H1 (cell line): Measurements from ENCODE around the gene NKD2. TPM values are rescaled to one million over a fixed set of nuclear protein-coding genes. Genes with fewer than 3 reads are reported as not detected.

Source experiments
- CTCF ChIA-PET: fragments of 300-600 bp; sonication (Branson Sonifier 250); formaldehyde crosslinking; loops from one replicate; lab custom pipeline; 2021; ENCODE audit not compliant: partially characterized antibody; lab: Charles Lee
- POLR2A ChIA-PET: fragments of 300-600 bp; sonication (Branson Sonifier 250); formaldehyde crosslinking; loops from one replicate; lab custom pipeline; 2021; ENCODE audit warnings: inconsistent platforms; ENCODE audit not compliant: partially characterized antibody; lab: Charles Lee
- DNase-seq, 2 experiments: peaks; one replicate each; pipeline versions ENCODE4 v3.0.0 to v3.0.0-alpha.2; 2010 to 2022; ENCODE audit warnings: low spot score in 2 of 2, low read depth in 1 of 2, mixed read lengths in 1 of 2
- FAIRE-seq: peaks from 2 replicates; lab custom pipeline; 2011; peaks lifted over from hg19 to GRCh38; lab: Jason Lieb, UNC
- H2AFZ ChIP-seq: 2 replicates; pipeline ENCODE4 v1.8.1; 2012; ENCODE audit warnings: low read length, inconsistent platforms
- H2AK5ac ChIP-seq: 2 replicates; pipeline ENCODE4 v1.6.1; 2013; ENCODE audit warnings: low read depth, low read length
- H2BK120ac ChIP-seq: replicated peaks from 2 replicates; pipeline ENCODE3; 2013; ENCODE audit warnings: low read depth, low read length, inconsistent platforms
- H2BK12ac ChIP-seq: 2 replicates; pipeline ENCODE4 v1.6.1; 2013; ENCODE audit warnings: low read depth, low read length
- H2BK15ac ChIP-seq: 2 replicates; pipeline ENCODE4 v1.6.1; 2013; ENCODE audit warnings: low read length
- H2BK20ac ChIP-seq: 2 replicates; pipeline ENCODE4 v1.6.1; 2013; ENCODE audit warnings: low read length
- H2BK5ac ChIP-seq: 2 replicates; pipeline ENCODE4 v1.6.1; 2013; ENCODE audit warnings: low read depth, low read length
- H3K14ac ChIP-seq: 2 replicates; pipeline ENCODE4 v1.6.1; 2013; ENCODE audit warnings: inconsistent platforms; ENCODE audit not compliant: insufficient read length
- H3K18ac ChIP-seq: 2 replicates; pipeline ENCODE4 v1.6.1; 2013; ENCODE audit warnings: low read length; ENCODE audit errors: extremely low read depth
- H3K23ac ChIP-seq: 2 replicates; pipeline ENCODE4 v1.6.1; 2013; ENCODE audit warnings: inconsistent platforms; ENCODE audit not compliant: insufficient read length
- H3K23me2 ChIP-seq: 2 replicates; pipeline ENCODE4 v1.6.1; 2013; ENCODE audit warnings: low read depth, low read length
- H3K27ac ChIP-seq: 2 replicates; pipeline ENCODE4 v1.6.1; 2011; ENCODE audit warnings: low read depth, low read length, inconsistent platforms
- H3K27me3 ChIP-seq, 4 experiments: replicated peaks in 1 of 4; 1 replicate in 1 of 4; 2 replicates in 3 of 4; pipeline versions ENCODE4 v1.6.1 to v1.8.1; 2011 to 2013; ENCODE audit warnings: low read length in 3 of 4, mild to moderate bottlenecking in 3 of 4, inconsistent platforms in 2 of 4, mixed read lengths in 2 of 4, moderate library complexity in 1 of 4; ENCODE audit not compliant: control insufficient read depth in 3 of 4, insufficient read depth in 3 of 4; ENCODE audit errors: extremely low read depth in 1 of 4
- H3K36me3 ChIP-seq, 4 experiments: 2 replicates each; pipeline versions ENCODE4 v1.6.1 to v1.8.1; 2011 to 2013; ENCODE audit warnings: mild to moderate bottlenecking in 4 of 4, low read length in 3 of 4, moderate library complexity in 2 of 4, control low read depth in 1 of 4, inconsistent platforms in 1 of 4; ENCODE audit not compliant: insufficient read depth in 4 of 4, control insufficient read depth in 2 of 4
- H3K4ac ChIP-seq: replicated peaks from 2 replicates; pipeline ENCODE3; 2013; ENCODE audit warnings: low read length, low read depth, mixed read lengths, inconsistent platforms; ENCODE audit not compliant: insufficient read length
- H3K4me1 ChIP-seq, 4 experiments: replicated peaks in 1 of 4; 1 replicate in 1 of 4; 2 replicates in 3 of 4; pipeline versions ENCODE4 v1.6.1 to v1.8.1; 2011 to 2013; ENCODE audit warnings: low read length in 3 of 4, inconsistent platforms in 2 of 4, mixed read lengths in 1 of 4; ENCODE audit not compliant: insufficient read depth in 4 of 4, control insufficient read depth in 3 of 4
- H3K4me2 ChIP-seq, 2 experiments: 2 replicates each; pipeline versions ENCODE4 v1.6.1 to v1.8.1; 2011 to 2013; ENCODE audit warnings: low read depth in 2 of 2, low read length in 2 of 2, control low read depth in 1 of 2, inconsistent platforms in 1 of 2, mild to moderate bottlenecking in 1 of 2; ENCODE audit not compliant: insufficient read depth in 1 of 2
- H3K4me3 ChIP-seq, 4 experiments: fragments of 200-600, 300-600 bp in 1 of 4; sonication (generic), shearing (Covaris generic), sonication (Bioruptor Twin) in 1 of 4; 2 replicates each; pipeline versions ENCODE4 v1.5.1 to v1.8.1; 2011 to 2016; ENCODE audit warnings: low read length in 4 of 4, low read depth in 3 of 4, control low read depth in 2 of 4, inconsistent platforms in 2 of 4, mild to moderate bottlenecking in 2 of 4, mixed read lengths in 1 of 4, moderate library complexity in 1 of 4; ENCODE audit not compliant: insufficient read depth in 2 of 4; ENCODE audit errors: extremely low read depth in 1 of 4
- H3K56ac ChIP-seq: replicated peaks from 2 replicates; pipeline ENCODE3; 2013; ENCODE audit warnings: low read depth, mild to moderate bottlenecking, mixed read lengths, low read length, inconsistent platforms; ENCODE audit not compliant: insufficient read length
- H3K79me1 ChIP-seq: 2 replicates; pipeline ENCODE4 v1.6.1; 2013; ENCODE audit warnings: low read depth, low read length, control low read depth
- H3K79me2 ChIP-seq, 2 experiments: 2 replicates each; pipeline versions ENCODE4 v1.6.1 to v1.8.1; 2012 to 2013; ENCODE audit warnings: low read length in 2 of 2, mild to moderate bottlenecking in 2 of 2, inconsistent platforms in 1 of 2; ENCODE audit not compliant: insufficient read depth in 2 of 2, control insufficient read depth in 1 of 2
- H3K9ac ChIP-seq, 4 experiments: replicated peaks in 1 of 4; 1 replicate in 1 of 4; 2 replicates in 3 of 4; pipeline versions ENCODE4 v1.6.1 to v1.8.1; 2011 to 2013; ENCODE audit warnings: low read depth in 3 of 4, low read length in 3 of 4, control low read depth in 2 of 4, mild to moderate bottlenecking in 2 of 4, moderate library complexity in 2 of 4, inconsistent platforms in 1 of 4; ENCODE audit errors: extremely low read depth in 1 of 4
- H3K9me3 ChIP-seq, 2 experiments: 2 replicates each; pipeline versions ENCODE4 v1.6.1 to v1.8.1; 2012 to 2013; ENCODE audit warnings: mild to moderate bottlenecking in 2 of 2, moderate library complexity in 2 of 2, control low read depth in 1 of 2, inconsistent platforms in 1 of 2, low read depth in 1 of 2, low read length in 1 of 2, mixed read lengths in 1 of 2; ENCODE audit not compliant: insufficient read depth in 2 of 2
- H4K20me1 ChIP-seq, 2 experiments: replicated peaks in 1 of 2; 2 replicates each; pipeline versions ENCODE3 to v1.8.1; 2011 to 2013; ENCODE audit warnings: inconsistent platforms in 2 of 2, low read length in 2 of 2, mild to moderate bottlenecking in 1 of 2; ENCODE audit not compliant: insufficient read depth in 2 of 2, control insufficient read depth in 1 of 2
- H4K5ac ChIP-seq: 2 replicates; pipeline ENCODE4 v1.6.1; 2013; ENCODE audit warnings: low read length, low read depth, mixed read lengths, inconsistent platforms; ENCODE audit not compliant: insufficient read length
- H4K8ac ChIP-seq: 2 replicates; pipeline ENCODE4 v1.8.0; 2013; ENCODE audit warnings: mild to moderate bottlenecking, moderate library complexity, low read length, inconsistent platforms; ENCODE audit not compliant: insufficient read depth; ENCODE audit errors: extremely low read depth
- H4K91ac ChIP-seq: replicated peaks from 2 replicates; pipeline ENCODE3; 2013; ENCODE audit warnings: low read length, mixed read lengths, inconsistent platforms; ENCODE audit not compliant: insufficient read length
- ASH2L ChIP-seq: fragments of 200-600, 300-600 bp; sonication (generic); IDR thresholded peaks from one replicate; pipeline ENCODE4 v1.7.1; 2017; ENCODE audit warnings: low read length
- ATF2 ChIP-seq: IDR thresholded peaks from 2 replicates; pipeline ENCODE4 v1.6.1; 2012; ENCODE audit warnings: low read length, inconsistent platforms
- CBX8 ChIP-seq: fragments of 300-800, 300-1000 bp; sonication (generic); IDR thresholded peaks from 2 replicates; pipeline ENCODE4 v1.7.1; 2016; ENCODE audit warnings: low read depth, low read length, borderline replicate concordance
- CHD2 ChIP-seq: IDR thresholded peaks from 2 replicates; pipeline ENCODE4 v1.6.1; 2012; ENCODE audit warnings: low read length, improper control_type of control experiment
- KDM1A ChIP-seq: fragments of 200-600, 300-600 bp; sonication (generic); IDR thresholded peaks from 2 replicates; pipeline ENCODE4 v1.7.1; 2016; ENCODE audit warnings: mild to moderate bottlenecking, low read length, borderline replicate concordance
- KDM5A ChIP-seq: fragments of 200-600 bp; IDR thresholded peaks from 2 replicates; pipeline ENCODE4 v1.7.1; 2012; ENCODE audit warnings: mild to moderate bottlenecking, low read length, inconsistent platforms, mixed read lengths
- POU5F1 ChIP-seq: IDR thresholded peaks from 2 replicates; pipeline ENCODE4 v1.6.1; 2011; ENCODE audit warnings: low read depth, mild to moderate bottlenecking, low read length, moderate library complexity
- RFX5 ChIP-seq: IDR thresholded peaks from 2 replicates; pipeline ENCODE4 v1.6.1; 2011; ENCODE audit warnings: low read depth, low read length, improper control_type of control experiment, borderline replicate concordance
- SIX5 ChIP-seq: IDR thresholded peaks from 2 replicates; pipeline ENCODE4 v1.6.1; 2011; ENCODE audit warnings: mild to moderate bottlenecking, low read depth, low read length
- TCF12 ChIP-seq: IDR thresholded peaks from 2 replicates; pipeline ENCODE4 v1.6.1; 2011; ENCODE audit warnings: low read depth, mild to moderate bottlenecking, low read length
- WGBS, 2 experiments: shearing (Covaris generic) in 1 of 2; methylation state at CpG; one replicate each; pipeline versions ENCODE4 v1.1.6 to v1.1.7; 2013 to 2015; ENCODE audit warnings: low lambda C conversion rate in 2 of 2, mixed read lengths in 2 of 2, inconsistent platforms in 1 of 2, low coverage in 1 of 2, missing lambda C conversion rate in 1 of 2; ENCODE audit not compliant: insufficient replicate concordance in 2 of 2, insufficient coverage in 1 of 2, insufficient read length in 1 of 2; ENCODE audit errors: extremely low coverage in 1 of 2, missing lambda C conversion rate in 1 of 2; 5-methylcytosine and 5-hydroxymethylcytosine counted together
- polyA plus RNA-seq, 7 experiments: library from polyadenylated mRNA; depleted of rRNA in 3 of 7; stranded (reverse) in 5 of 7; unstranded in 2 of 7; fragments of >200 nt in 5 of 7; fragments of 200-250 nt in 2 of 7; gene quantifications; 1 replicate in 5 of 7; 2 replicates in 1 of 7; 4 replicates in 1 of 7; pipeline versions ENCODE4 v1.2.1 to v1.2.3, GENCODE V29; 2011 to 2013; ENCODE audit warnings: missing spikeins in 2 of 7, mixed read lengths in 2 of 7
- total RNA-seq: library from RNA; stranded (reverse); fragmentation: NEBNext Ultra II Directional; extraction: Animal tissue kit (Norgen Biotek cat#: 25700); gene quantifications from 2 replicates; pipeline ENCODE4 v1.2.1, GENCODE V29; 2021

Gene NKD2
- total and polyA plus RNA-seq, 2 of the 8 experiments (the other 6 are each of a cell fraction or from before 2014, with no cell fraction given), result 5.5 to 7.9 TPM

GRCh38 chr5:998246-999031 lies 10.2 kb upstream of the NKD2 start:
- no peak overlapping the region for H3K4ac ChIP-seq
- H3K79me1 ChIP-seq, result no peaks in the 10 kb centered on the region
- DNase-seq (no peak), FAIRE-seq (no peak)
- H3K4me1 ChIP-seq, result peaks cover 0 to 3% (median 0%) of the 10 kb centered on the region in 4 experiments; a peak in 2 of 7 replicates
- H3K4me2 ChIP-seq, result no peak overlapping the region
- no peak overlapping the region for H2BK5ac ChIP-seq
- no peak overlapping the region for H4K5ac ChIP-seq
- H3K14ac ChIP-seq, result no peak overlapping the region
- CTCF ChIA-PET, result interaction anchor here (1.1 to 5.9 kb wide), 3 partner anchors 9 to 16 kb away, joined by 3 to 30 read pairs (median 5); partner anchors contain the start of gene NKD2
- H4K8ac ChIP-seq, result no peak overlapping the region
- no peaks in the 10 kb centered on the region for H4K20me1 ChIP-seq
- 84% methylated on average over 9 of the region's 12 CpGs; no CpG with 5 or more reads in 1 of the 2 experiments for WGBS, 2 experiments
- H3K27ac ChIP-seq, result no peak overlapping the region
- H4K91ac ChIP-seq, result no peak overlapping the region
- no peak overlapping the region for H3K23ac ChIP-seq
- peaks cover 0 to 7% (median 4%) of the 10 kb centered on the region in 4 experiments; a peak in 6 of 7 replicates for H3K27me3 ChIP-seq
- H3K36me3 ChIP-seq, result no peaks in the 10 kb centered on the region
- H3K23me2 ChIP-seq, result peaks cover 1% of the 10 kb centered on the region; the same call in 1 of the 2 replicates
- no peaks in the 10 kb centered on the region for H3K79me2 ChIP-seq
- H3K56ac ChIP-seq, result no peak overlapping the region
- POLR2A ChIA-PET, result interaction anchor here (0.9 kb wide), 1 partner anchor 163 kb away, joined by 3 read pairs; no protein-coding TSS in a partner anchor
- H3K18ac ChIP-seq, result no peak overlapping the region
- no peak overlapping the region for H3K4me3 ChIP-seq
- H2BK15ac ChIP-seq, result no peak overlapping the region
- H2BK120ac ChIP-seq, result no peak overlapping the region
- no peak overlapping the region for H2AK5ac ChIP-seq
- H2BK12ac ChIP-seq, result no peak overlapping the region
- H3K9me3 ChIP-seq, result no peaks in the 10 kb centered on the region
- no peak overlapping the region for H3K9ac ChIP-seq
- H2AFZ ChIP-seq, result no peak overlapping the region
- H2BK20ac ChIP-seq, result no peak overlapping the region
- no peak for TF ChIP-seq ATF2
- TF ChIP-seq KDM5A, result no peak
- TF ChIP-seq RFX5, result no peak
- TF ChIP-seq ASH2L, result no peak
- TF ChIP-seq TCF12, result no peak
- TF ChIP-seq CBX8, result no peak
- TF ChIP-seq CHD2, result no peak
- TF ChIP-seq SIX5, result no peak
- TF ChIP-seq KDM1A, result no peak
- no peak for TF ChIP-seq POU5F1
